ENCODE measurements around the gene LPGAT1.
A peak's percentile ranks its signal among the peaks of the same experiment; 100 is the strongest.

Gene LPGAT1

GRCh38 chr1:211827051-211827450, 3.5 kb downstream of the LPGAT1 start:
- DNase-seq, result no peak

- DNase-seq, result no peak
Measured at GRCh38 chr1:211825980-211826379, 4.6 kb downstream of the LPGAT1 start.

DNA sequence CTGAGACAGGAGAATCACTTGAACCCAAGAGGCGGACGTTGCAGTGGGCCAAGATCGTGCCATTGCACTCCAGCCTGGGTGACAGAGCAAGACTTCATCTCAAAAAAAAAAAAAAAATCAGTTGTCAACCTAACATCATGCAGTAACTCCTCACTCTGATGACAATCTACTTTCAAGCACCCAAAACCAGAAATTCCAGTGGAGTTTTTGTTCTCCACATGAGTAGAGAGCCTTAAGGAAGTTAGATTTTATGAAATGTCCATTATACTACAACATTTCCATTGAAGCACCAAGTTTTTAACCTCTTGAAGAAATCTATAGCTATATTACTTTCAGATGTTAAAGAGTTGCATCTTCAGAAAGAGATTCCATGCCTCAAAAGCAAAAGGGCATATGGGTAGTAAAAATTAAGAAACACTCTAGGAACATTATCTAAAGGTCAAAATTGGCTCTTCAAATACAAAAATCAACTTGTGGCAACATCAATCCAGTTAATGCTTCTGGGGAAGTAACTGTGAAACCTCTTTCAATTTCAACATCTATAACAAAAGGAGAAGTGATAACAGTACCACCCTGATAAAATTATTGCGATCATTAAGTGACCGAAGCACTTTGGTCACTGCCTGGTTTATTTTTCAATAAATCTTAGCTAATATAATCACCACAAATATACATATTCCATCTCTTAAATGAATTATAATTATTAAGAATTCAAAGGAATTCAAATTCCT, 7.7 kb downstream of the LPGAT1 start:
- DNase-seq, result no peak

- no peak for DNase-seq
Measured at GRCh38 chr1:211816586-211816985, 14.0 kb downstream of the LPGAT1 start.

DNA sequence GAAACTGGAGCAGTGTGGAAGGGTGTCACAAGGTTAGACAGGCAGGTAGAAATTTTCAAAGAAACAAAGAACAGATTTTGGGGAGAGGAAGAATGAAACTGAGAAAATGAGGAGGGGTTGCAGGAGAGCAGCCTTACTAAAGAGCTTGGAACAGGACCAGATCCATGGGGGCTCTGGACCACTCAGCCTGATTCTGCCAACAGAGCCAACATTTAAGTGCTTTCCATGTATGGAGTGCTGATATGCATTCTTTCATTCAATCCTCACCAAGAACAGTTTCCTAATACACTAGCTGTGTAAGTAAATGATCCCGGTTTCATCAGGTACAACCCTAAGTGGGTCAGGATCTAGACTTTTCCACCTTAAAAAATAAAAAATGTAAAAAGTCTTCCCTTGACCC, 16.2 kb downstream of the LPGAT1 start:
- no peak for DNase-seq

DNA sequence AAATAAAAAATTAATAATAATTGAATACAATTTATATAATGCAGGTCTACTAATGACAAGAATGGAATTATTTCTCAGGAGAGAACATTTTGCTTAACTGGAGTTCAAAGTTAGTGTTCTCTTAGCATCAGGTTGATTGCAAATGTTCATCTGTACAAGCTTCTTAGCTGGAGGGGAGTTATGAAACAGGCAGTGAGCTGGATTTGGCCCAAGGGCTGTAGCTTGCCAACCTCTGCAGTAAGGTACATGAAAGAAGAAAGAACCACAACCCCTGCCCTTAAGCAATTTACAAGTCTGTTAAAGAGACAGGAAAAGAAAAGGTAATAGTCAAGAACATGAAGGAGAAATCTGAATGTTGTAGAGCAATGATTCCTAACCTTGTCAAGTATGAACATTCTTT, 17.0 kb downstream of the LPGAT1 start:
- DNase-seq, result peak; percentile 28

- DNase-seq, result no peak
Measured at GRCh38 chr1:211812584-211812983, 18.0 kb downstream of the LPGAT1 start.

DNA sequence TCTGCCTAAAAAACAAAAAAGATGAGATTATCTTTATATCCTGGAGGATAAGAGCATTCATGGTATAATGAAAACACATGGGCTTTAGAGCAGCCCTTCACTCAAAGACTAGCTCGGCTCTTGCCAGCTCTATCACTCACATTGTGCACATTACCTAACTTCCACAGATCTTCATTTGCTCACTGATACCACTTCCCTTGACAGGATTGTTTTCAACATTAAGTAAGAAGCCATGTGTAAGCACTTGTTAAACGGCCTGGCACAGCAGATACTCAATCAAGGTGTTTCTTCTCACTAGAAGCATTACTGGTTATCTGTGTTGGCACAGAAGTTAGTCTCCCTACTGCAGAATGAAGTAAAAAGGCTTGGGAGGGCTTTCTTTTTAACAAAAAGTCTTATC, 18.7 kb downstream of the LPGAT1 start:
- DNase-seq, result no peak

GRCh38 chr1:211811126-211811525, 19.4 kb downstream of the LPGAT1 start:
- no peak for DNase-seq

- DNase-seq, result no peak
Measured at GRCh38 chr1:211808475-211808874, 22.1 kb downstream of the LPGAT1 start.

GRCh38 chr1:211804915-211805314, 25.6 kb downstream of the LPGAT1 start:
- DNase-seq, result no peak

DNA sequence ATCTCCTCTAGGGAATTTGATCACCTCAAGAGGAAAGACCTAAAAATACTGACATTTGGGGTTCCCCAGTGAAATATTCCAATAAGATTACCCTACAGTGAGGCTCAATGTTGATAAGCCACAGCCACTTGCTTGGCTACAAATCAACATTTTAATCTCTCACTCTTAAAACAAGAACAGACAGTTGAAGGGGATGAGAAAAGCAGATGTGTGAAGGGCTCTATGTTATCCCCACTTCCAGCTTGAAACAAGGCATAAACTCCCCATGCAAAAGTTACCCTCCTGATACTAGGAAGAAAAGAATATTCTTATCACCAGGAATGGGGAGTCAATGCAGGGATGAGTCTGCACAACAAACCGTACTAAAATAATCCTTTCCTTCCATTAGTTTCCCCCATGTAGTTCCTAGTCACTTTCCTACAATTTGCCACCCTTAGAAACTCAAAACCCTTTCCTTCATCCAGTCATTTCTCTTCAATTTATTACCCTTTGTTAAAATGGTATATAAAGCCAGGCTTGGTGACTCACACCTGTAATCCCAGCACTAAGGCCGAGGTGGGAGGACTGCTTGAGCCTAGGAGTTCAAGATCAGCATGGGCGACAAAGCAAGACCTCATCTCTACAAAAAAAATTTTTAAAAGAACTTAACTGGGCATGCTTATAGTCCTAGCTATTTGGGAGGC, 29.5 kb downstream of the LPGAT1 start:
- no peak for DNase-seq

- no peak for DNase-seq
Measured at GRCh38 chr1:211797994-211798393, 32.6 kb downstream of the LPGAT1 start.

DNA sequence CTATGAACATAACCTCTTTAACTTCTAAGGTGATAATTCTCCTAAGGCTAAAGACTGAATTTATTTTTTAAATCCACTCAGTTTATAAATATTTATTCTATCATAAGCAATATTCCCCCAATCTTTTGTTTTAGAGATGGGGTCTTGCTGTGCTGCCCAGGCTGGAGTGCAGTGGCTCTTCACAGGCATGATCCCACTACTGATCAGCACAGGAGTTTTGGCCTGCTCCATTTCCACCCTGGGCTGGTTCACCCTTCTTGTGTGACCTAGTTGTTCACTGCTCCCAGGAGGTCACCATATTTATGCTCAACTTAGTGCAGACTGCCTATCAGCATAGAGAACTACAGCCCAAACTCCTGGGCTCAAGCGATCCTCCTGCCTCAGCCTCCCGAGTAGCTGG, 38.6 kb downstream of the LPGAT1 start:
- DNase-seq, result no peak

- no peak for DNase-seq
Measured at GRCh38 chr1:211789641-211790464, 40.7 kb downstream of the LPGAT1 start.

DNA sequence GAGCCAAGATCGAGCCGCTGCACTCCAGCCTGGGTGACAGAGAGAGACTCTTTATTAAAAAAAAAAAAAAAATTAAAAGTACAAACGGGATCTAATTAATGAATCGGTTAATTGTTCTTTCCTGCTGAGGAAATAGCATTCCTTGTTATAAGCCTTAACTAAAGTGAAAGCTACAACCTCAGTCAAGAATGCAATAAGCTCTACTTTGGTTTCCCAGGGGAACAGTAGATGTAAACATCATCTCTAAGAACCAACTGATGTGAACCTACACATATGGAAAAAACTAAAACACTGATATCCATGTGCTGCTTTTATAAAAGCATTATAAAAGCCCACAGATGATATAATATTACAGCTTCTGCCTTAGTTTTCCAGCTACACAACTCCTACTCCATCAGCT, 41.9 kb downstream of the LPGAT1 start:
- DNase-seq, result no peak

- DNase-seq, result no peak
Measured at GRCh38 chr1:211783897-211784296, 46.7 kb downstream of the LPGAT1 start.

DNA sequence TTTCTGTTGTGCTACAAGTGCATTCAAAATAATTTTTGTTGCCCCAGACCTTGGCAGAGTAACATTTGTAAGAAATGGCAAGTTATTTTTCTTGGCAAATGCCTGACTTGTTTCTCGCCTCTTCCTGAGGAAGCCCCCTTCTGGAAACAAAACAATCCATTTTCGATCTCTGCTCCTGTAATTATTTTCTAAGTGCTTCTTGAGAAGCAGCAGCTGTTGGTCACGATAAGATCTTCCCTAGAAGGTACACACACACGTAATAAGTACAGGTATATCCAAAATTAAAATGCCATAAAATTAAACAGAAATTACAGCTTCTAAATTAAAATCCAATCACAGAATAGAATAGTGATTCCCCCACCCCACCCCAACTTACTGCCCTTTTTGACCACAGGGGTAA, 47.3 kb downstream of the LPGAT1 start:
- no peak for DNase-seq

GRCh38 chr1:211781260-211781659, 49.3 kb downstream of the LPGAT1 start:
- no peak for DNase-seq

DNA sequence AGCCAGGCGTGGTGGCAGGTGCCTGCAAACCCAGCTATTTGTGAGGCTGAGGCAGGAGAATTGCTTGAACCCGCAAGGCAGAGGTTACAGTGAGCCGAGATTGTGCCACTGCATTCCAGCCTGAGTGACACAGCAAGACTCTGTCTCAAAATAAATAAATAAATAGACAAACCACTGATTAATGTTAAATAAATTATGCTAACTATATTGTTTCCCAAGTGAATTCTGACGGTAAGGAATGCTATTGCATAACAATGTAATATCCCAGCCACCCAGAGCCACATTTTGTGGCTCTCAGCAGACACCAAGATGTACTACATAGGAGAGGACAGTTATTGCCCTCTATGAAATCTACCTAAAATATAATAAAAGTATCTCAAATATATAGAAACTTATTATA, 55.4 kb downstream of the LPGAT1 start:
- no peak for DNase-seq

DNA sequence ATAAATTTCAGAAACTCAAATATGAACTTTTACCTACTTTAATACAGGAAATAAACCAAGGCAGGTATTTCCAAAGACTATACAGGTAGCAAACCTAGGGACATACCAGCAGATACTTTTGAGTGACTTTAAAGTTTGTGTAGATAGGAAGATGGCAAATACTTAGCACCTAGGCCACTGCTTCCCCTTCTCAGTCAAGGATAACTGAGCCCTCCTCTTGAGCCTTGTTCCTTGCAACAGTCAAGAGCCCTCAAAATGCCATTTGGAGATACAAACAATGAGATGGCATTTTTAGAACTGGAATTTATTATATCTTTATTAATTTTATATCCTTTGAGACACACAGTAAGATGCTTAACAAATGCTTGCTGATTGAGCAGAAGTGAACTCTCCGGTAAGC, 65.9 kb downstream of the LPGAT1 start:
- DNase-seq, result no peak

GRCh38 chr1:211762206-211762605, 68.4 kb downstream of the LPGAT1 start:
- no peak for DNase-seq

- DNase-seq, result no peak
Measured at GRCh38 chr1:211761400-211761799, 69.2 kb downstream of the LPGAT1 start.

DNA sequence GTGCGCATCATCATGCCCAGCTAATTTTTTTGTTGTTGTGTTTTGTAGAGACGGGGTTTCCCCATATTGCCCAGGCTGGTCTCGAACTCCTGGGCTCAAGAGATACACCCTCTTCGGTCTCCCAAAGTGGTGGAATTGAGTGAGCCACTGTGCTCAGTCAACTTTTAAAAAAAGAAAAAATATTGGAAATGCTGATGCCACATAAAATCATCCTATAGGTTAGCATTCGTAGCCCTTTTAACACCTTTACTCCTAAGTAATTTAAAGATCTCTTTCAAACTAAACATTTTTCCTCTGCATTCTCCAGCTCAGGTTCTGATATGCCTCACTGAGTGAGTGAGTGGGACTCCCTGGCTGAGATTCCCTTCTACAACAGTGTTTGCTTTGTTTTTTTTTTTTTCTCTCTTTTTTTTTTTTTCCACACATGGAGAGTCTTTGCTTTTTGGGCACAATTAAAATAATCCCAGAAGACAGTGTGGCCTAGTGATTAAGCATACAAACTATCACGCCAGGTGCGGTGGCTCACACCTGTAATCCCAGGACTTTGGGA, 74.0 kb downstream of the LPGAT1 start:
- no peak for DNase-seq
